GM13977 (cell line): ENCODE data around the gene BRD2.
A peak's percentile ranks its signal among the peaks of the same experiment; 100 is the strongest.

ENCODE experiments used
- DNase-seq: peaks from one replicate; pipeline ENCODE4 v3.0.0; 2012; ENCODE audit warnings: low spot score
- in situ Hi-C: fragments of 300-500 bp; cut with MboI; formaldehyde crosslinking; loops from one replicate; pipeline ENCODE4 v1.12.0; 2022; ENCODE audit warnings: low sequenced_read_pairs, low pct_unique_long_range_greater_than_20kb, mixed read lengths, inconsistent platforms; ENCODE audit not compliant: unreplicated experiment
- TF ChIP-seq, protein P1 (sequence below): IDR thresholded peaks from 2 replicates; pipeline ENCODE4 v1.5.1; 2012; ENCODE audit warnings: mild to moderate bottlenecking, control low read depth; ENCODE audit not compliant: insufficient read depth; ENCODE audit errors: extremely low read depth, missing control alignments

BRD2 gene

DNA sequence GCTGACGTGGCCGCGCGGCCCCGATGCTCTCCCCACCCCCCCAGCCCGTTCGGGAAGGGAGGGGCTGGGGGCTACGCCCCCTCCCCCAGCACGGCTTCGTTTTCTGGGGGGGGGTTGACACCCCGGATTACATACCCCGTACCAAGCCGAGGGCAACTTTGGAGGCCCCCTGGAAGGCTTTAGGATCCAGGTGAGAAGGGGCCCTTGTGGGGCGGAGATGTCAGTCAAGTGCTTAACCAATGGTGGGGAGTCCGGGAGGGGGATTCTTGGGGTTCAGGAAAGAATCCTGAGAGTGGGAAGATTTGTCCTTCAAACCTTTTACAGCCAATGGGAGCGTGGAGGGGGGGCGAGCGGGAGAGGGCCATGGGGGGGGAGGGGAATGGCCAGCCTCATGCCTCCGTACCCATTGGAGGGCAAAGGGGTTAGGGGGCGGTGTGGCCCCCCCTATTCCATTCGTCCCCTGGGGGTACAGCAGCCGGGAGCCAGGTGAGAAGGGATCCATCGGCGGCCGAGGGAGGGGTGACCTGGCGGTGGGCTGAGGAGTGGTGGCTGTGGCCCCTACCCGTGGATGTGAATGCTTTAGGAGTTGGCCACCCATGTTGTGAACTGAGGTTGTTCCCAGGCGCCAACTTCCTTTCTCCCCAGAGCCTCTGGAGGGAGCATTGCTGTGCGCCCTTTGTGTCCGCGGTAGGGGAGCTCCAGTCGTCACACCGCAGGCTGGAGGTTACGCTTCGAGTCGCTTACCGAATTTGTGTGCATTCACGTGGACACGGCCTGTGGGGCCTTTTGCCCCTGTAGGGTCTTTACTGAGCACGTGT is 682 bp downstream of the BRD2 start:
- in situ Hi-C loops: no loop called here
- TF ChIP-seq, protein P1, sequence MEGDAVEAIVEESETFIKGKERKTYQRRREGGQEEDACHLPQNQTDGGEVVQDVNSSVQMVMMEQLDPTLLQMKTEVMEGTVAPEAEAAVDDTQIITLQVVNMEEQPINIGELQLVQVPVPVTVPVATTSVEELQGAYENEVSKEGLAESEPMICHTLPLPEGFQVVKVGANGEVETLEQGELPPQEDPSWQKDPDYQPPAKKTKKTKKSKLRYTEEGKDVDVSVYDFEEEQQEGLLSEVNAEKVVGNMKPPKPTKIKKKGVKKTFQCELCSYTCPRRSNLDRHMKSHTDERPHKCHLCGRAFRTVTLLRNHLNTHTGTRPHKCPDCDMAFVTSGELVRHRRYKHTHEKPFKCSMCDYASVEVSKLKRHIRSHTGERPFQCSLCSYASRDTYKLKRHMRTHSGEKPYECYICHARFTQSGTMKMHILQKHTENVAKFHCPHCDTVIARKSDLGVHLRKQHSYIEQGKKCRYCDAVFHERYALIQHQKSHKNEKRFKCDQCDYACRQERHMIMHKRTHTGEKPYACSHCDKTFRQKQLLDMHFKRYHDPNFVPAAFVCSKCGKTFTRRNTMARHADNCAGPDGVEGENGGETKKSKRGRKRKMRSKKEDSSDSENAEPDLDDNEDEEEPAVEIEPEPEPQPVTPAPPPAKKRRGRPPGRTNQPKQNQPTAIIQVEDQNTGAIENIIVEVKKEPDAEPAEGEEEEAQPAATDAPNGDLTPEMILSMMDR: no peak
- no peak for DNase-seq

DNA sequence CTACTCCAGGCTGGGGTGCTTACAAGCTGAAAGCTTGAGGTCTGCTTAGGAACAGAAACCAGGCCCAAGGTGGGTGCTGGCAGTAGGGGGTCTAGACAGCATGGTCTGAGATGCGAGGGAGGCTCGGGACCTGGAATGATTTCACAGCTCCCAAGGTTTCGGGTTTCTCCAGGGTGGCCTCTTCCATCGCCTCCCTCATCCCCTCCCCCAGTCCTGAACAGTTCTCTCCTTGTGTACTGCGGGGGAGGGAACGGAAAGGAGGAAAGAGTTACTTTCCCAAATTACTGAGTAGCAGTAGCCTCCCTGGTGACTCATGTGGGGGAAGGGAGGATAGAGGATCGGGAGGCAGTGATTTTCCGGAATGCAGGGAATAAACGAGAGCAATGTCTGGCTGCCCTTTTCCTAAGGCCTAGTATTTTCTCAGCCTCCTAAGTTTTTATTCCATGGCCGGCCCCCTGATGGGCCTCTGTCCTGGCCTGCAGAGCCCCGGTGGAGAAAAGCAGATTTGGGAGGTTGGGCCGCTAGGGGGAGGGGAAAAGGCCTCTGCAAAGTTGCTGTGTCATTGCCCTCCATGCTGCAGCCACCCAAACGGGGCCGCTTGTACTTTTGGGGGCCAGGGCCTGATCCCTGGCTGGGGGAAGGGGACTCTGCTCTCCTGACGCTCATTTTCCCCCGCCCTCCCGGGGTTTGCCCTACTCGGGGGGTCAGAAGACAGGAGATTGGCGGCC is 1.5 kb downstream of the BRD2 start:
- DNase-seq: peak; percentile 56
- in situ Hi-C loops: loop anchor here (10.0 kb wide), 1 partner anchor 85 kb away; no protein-coding TSS in a partner anchor
- TF ChIP-seq, protein P1: peak; percentile 25

- peak; percentile 81 for DNase-seq
- in situ Hi-C loops: loop anchor here (10.0 kb wide), 1 partner anchor 86 kb away; no protein-coding TSS in a partner anchor
- TF ChIP-seq, protein P1: no peak
These were observed 2.2 kb downstream of the BRD2 start for GRCh38 chr6:32970413-32971241.

GRCh38 chr6:32971242-32971580 is 2.8 kb downstream of the BRD2 start:
- TF ChIP-seq, protein P1: no peak
- no peak for DNase-seq
- in situ Hi-C loops: loop anchor here (10.0 kb wide), 1 partner anchor 86 kb away; no protein-coding TSS in a partner anchor

DNA sequence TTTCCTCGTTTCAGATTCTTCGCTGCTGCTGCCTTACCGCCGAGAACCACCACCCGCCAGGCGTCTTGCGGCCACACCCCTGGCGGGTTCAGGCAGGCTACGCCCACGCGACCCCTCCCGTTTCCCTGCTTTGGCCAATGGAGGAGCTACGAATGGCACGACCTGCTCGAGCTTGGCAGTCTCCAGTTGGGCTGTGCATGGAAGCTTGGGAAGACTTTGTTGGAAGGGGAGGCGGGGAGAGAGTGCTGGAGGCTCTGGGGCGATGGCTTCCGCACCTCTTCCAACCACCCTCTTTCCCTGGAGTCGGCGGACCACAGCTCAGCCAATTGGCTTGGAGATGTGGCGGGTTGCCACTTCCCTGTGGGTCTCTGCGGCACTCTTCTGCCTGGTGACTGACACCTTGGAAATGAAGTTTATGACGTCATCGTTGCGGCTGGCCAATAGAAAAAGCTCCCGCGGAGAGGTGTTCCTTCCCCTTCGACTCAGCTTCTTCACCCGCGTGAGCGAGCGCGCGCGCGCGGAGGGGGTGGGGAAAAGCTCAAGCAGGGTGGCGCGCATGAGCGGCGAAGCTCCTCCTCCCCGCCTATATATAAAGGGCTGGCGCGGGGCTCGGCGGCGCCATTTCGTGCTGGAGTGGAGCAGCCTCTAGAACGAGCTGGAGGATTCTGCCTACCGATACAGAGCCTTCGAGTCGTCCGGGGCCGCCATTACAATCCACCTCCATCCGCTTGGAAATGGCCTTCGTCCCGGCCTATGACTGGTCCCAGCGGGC is 3.4 kb downstream of the BRD2 start:
- TF ChIP-seq, protein P1: no peak
- in situ Hi-C loops: loop anchor here (10.0 kb wide), 1 partner anchor 87 kb away; no protein-coding TSS in a partner anchor
- DNase-seq: peak; percentile 94
